Daoy (cell line): Measurements from ENCODE around the gene UBQLN3. TPM values are rescaled to one million over a fixed set of nuclear protein-coding genes. Genes with fewer than 3 reads are reported as not detected.

ENCODE experiments used
- DNase-seq: peaks from one replicate; pipeline ENCODE4 v3.0.0-alpha.2; 2015; ENCODE audit warnings: low read depth
- total RNA-seq: library from RNA; depleted of rRNA; stranded (reverse); fragments of >200 nt; shearing (Covaris generic); gene quantifications from 2 replicates; pipeline ENCODE4 v1.2.3, GENCODE V29; 2014; rRNA removed

Gene UBQLN3
- not detected in 2 replicates for total RNA-seq

DNA sequence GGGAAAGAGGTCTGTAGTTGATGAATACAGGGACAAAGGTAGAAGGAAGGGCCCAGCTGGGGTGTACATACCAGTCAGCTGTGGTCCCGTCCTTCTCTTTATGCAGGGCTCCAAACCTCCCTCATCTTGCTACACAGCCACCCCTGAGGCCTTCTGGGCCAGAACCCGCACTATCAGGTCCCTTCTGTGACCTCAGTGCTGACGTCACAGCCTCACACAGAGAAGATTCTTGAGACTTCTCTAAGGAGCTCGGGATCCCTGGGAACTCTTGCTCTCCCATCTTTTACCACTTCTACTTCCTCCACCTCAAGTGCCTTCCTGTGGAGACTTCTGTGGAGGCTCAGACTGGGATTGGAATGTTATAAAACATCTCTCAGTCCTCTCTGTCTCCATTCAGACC is at the start of gene UBQLN3:
TSS of gene UBQLN3 (minus strand) at position 155 of the 400 bp plus-strand sequence. CDS start 399 bp downstream, outside the sequence.
- no peak for DNase-seq

DNA sequence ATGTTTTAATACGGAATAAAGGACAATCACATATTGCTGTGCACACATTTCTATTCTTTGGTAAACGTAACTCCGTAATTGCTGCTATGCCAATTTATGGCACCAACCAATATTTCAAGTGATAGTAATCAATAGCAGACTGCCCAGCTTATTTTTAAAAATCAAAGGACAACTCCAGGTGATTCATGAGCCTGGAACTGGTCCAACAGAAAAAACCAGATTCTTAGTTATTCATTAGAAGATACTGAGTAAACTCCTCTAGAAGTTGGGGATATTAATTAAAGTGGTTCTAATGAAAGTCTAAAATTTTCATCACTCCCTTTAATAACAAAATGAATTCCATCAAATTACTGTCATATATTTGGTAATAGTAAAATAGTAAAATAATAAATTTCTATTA is 48.0 kb upstream of the UBQLN3 start:
- no peak for DNase-seq

- no peak for DNase-seq
Measured at GRCh38 chr11:5556596-5557188, 46.9 kb upstream of the UBQLN3 start.

GRCh38 chr11:5553343-5553742 is 43.6 kb upstream of the UBQLN3 start:
- no peak for DNase-seq

GRCh38 chr11:5550440-5551095 is 40.8 kb upstream of the UBQLN3 start:
- peak; percentile 22 for DNase-seq

DNA sequence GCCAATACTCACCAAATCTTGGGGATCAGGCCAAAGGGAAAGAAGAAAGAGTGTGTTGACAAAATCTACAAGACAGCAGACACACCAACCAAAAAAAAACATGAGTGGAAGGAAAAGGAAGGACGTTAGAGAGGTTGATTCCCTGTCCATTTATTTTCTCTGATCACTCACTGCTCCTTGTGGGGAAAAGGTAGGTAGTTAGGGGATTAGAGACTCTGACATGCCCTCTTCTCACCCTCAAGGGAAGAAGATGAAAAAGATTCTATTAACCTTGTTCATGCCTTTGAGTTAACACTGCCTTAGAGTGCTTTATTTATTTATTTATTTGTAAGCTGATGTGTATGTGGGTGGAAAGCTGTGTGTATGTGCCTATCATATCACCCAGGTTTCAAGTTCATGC is 38.7 kb upstream of the UBQLN3 start, which contains the start of gene OR52H1:
TSS of gene OR52H1 (minus strand) at position 101 of the 400 bp plus-strand sequence. CDS start 3,035 bp downstream, outside the sequence.
- DNase-seq, result no peak

DNA sequence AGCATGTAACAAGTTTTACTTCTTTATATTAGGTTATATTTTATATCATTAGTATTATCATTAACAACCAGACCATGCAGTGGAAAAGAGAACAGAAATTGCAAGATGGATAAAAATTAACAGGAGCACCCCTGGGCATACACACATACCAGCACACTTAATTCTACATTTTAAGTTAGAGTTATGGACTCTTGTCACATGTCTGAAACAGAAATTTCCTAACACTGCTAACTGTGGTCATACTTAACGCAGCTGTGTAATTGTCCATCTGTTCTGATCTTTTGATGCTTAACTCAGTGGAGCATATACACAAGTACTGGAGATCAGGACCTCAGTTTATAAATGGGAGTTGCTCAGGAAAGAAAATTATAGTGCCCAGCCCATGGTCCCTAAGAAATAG is 38.2 kb upstream of the UBQLN3 start:
- no peak for DNase-seq

GRCh38 chr11:5546457-5546856 is 36.7 kb upstream of the UBQLN3 start:
- no peak for DNase-seq

DNA sequence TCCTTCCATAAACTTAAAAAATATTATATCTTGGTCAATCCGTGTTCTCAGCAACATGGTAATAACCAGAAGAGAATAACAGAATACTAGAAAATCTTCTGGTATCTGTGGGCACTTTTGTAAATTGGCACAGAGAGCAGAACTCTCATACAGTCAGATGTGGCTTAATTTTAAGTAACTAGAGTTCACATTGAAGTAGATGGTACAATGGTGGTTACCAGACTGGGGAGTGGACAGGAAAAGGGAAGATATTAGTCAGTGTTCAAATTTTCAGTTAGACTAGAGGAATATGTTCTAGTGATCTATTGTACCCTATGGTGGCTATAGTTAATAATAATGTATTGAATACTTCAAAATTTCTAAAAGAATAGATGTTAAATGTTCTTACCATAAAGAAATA is 31.7 kb upstream of the UBQLN3 start:
- no peak for DNase-seq

DNA sequence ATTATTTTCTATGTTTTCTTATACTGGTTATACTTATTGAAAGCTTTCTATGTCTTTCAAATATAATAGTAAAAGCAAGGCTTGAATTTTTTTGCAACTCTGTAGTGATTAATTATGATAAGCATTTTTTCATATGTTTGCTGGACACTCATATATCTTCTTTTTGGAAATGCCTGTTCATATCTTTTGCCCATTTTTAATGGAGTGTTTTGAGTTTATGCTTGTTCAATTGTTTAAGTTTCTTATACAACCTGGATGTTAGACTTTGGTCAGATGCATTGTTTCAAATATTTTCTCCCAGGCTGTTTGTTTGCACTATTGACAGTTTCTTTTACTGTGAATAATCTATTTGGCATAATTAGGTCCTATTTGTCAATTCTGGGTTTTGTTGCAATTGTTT is 26.7 kb upstream of the UBQLN3 start:
- no peak for DNase-seq

- DNase-seq, result no peak
Measured at GRCh38 chr11:5534046-5534445, 24.3 kb upstream of the UBQLN3 start.

- DNase-seq, result no peak
Measured at GRCh38 chr11:5531053-5531831, 21.5 kb upstream of the UBQLN3 start.

GRCh38 chr11:5528495-5528894 is 18.7 kb upstream of the UBQLN3 start:
- DNase-seq, result no peak

DNA sequence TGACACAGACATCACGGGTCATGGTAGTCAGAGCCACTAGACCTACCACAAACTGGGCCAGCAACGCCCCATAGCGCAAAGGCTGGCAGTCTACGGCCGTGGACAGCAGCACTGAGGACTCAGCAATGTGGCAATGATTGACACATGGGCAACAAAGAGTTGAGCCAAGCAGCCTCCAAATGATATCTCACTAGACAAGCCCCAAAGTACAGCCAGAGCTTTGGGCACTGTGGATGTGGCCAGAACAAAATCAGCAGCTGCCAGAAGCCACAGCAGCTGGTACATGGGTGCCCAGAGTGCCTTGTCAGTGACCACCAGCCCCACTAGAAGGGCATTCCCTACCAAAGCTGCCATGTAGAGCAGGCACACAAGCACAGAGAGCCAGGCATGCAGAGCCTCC is 18.0 kb upstream of the UBQLN3 start:
- DNase-seq, result no peak

GRCh38 chr11:5524756-5525155 is 15.0 kb upstream of the UBQLN3 start:
- no peak for DNase-seq

DNA sequence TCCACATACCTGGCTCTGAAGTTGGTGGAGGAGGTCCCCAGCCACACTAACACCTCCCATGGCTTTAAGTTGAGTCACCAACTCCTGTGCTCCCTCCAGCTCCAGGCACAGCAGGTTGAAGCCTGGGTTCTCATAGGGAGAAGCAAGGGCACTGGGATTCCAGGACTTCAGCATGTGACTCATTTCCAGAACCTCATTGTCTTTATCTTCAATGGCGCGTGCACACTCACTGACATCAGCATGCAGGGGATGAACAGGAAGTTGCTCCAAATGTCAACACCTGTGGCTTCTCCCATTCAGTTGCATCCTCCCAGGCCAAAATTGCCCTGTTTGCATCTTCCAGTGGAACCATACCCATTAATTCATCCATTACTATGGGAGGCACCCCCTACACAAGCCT is 12.6 kb upstream of the UBQLN3 start:
- DNase-seq, result no peak

GRCh38 chr11:5521540-5521939 is 11.8 kb upstream of the UBQLN3 start:
- no peak for DNase-seq

DNA sequence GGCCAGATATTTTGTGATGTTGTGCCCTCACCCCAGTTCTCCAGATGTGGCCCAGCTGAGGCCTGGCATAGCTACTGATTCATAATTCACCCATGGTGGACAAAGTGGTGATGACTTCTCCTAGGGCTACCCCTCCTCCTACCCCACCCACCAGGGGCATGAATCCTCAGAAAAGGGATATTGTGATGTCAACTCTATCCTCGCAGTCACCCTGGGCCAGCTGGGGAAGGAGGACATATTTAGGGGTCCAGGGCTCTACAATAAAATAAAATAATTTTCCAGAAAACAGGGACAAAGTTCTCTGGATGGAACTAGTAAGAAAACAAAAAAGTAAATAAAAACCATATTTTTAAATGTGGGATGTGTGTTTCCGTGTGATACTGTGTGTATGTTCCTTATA is 6.8 kb upstream of the UBQLN3 start, which contains the start of gene UBQLNL:
TSS of gene UBQLNL (minus strand) at position 101 of the 400 bp plus-strand sequence. CDS start 258 bp downstream, outside the sequence.
- DNase-seq, result no peak

DNA sequence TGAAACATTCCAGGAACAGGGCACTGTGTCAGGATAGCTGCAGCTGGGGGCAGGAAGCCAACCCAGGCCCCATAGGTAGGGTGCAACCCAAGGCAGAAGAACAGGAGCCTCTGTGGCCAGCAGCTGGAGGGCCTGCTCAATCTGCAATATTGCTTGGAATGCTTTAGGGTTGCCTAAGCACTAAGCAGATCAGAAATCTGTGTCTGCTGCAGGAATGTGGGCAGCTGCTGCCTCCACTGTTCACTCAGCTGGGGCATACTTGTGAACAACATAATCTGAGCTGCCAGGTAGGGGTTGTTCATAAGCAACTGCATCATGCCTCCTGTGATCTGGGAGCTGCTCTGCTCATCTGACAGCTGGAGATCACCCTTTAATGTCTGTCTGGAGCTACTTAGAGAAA is 5.1 kb upstream of the UBQLN3 start:
- DNase-seq, result no peak

DNA sequence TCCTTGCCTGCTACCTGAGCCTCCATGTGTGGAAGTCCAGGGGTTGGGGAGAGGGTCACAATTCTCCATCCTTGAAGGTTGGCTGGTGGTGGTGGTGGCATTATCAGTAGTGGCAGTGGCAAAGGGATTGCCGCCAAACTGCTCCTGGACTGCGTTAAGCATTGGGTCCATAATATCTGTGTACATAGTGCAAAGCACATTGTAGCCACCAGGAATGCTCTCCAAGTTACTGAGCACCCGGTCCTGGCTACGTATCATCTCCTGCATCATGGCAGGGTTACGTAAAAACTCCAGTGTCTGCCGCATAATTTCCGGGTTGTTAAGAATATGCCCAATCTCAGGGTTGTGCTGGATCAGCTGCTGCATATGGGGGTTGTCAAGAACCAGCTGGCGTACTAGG is 1.2 kb downstream of the UBQLN3 start:
- DNase-seq, result no peak

GRCh38 chr11:5507933-5508305 is 1.8 kb downstream of the UBQLN3 start:
- no peak for DNase-seq

DNA sequence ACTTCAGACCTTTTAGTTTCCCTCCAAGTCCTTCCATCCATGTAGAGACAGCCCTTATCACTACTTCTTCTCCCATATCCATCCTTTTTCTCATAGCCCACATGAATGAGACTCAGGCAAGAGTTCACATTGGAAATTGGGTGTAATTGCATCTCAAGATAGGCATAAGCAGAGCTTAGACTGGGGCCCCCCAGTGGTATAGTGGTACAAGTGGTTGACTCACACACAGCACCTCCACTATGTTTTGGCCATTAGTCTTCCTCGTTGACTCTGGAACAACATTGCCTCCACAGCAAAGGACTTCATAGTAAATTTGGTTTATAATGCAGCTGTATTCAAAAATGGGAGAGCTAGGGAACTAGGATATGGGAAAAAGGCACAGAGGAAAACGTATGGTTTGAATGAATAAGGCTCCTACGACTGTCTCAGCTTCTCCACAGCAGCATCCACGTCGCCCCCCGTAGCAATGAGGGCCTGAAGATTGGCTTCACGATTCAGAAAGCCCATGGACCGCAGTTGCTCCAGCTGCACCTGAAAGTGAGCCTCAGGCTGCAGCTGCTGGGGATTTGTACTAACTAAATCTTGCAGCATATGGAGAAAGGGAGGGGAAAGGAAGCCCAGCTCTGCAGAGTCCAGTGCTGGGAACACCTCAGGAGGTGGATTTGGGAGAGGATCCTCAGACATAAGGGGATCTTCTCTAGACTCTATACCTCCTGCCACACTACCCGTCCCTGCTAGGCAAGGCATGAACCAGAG is 2.4 kb downstream of the UBQLN3 start:
- no peak for DNase-seq
